ENCODE data around the gene PHRF1. TPM values are rescaled to one million over a fixed set of nuclear protein-coding genes. Genes with fewer than 3 reads are reported as not detected.

The PHRF1 gene
- total RNA-seq, 3 donors from 2014 or later (not counting 1 experiment from before 2014, with no cell fraction given) = 46.1 to 52.0 (median 46.9) TPM

DNA sequence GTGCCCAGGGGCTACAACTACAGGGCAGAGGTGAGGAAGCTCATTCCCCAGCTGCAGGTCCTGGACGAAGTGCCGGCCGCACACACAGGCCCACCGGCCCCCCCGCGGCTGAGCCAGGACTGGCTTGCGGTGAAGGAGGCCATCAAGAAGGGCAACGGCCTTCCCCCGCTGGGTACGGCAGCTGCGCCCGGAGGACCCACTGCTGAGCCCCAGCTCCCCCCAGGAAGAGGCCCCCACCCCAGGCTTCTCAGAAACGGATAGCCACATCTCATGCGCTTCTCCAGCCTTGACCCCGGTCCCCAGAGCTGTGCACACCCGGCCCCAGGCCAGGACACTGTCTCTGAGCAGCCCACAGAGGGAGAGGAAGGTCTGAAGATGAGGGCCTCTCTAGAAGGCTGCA is 25.1 kb upstream of the PHRF1 start:
- H3K4me1 Mint-ChIP-seq = no peaks in the 10 kb centered on the region
- H3K36me3 Mint-ChIP-seq = no peaks in the 10 kb centered on the region
- intact Hi-C loops (cut with micrococcal nuclease) = no loop called here
- no peak for ATAC-seq
- TF ChIP-seq, protein P1, sequence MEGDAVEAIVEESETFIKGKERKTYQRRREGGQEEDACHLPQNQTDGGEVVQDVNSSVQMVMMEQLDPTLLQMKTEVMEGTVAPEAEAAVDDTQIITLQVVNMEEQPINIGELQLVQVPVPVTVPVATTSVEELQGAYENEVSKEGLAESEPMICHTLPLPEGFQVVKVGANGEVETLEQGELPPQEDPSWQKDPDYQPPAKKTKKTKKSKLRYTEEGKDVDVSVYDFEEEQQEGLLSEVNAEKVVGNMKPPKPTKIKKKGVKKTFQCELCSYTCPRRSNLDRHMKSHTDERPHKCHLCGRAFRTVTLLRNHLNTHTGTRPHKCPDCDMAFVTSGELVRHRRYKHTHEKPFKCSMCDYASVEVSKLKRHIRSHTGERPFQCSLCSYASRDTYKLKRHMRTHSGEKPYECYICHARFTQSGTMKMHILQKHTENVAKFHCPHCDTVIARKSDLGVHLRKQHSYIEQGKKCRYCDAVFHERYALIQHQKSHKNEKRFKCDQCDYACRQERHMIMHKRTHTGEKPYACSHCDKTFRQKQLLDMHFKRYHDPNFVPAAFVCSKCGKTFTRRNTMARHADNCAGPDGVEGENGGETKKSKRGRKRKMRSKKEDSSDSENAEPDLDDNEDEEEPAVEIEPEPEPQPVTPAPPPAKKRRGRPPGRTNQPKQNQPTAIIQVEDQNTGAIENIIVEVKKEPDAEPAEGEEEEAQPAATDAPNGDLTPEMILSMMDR (IDR thresholded peaks at IDR 0.05) = no peak
- H3K27ac ChIP-seq (ENCODE audit: low read length) = no peak overlapping the region
- no peak overlapping the region for H3K4me3 Mint-ChIP-seq
- H3K27me3 ChIP-seq (ENCODE audit: control insufficient read depth, insufficient read depth, low read length) = no peaks in the 10 kb centered on the region
- H3K9me3 Mint-ChIP-seq = no peaks in the 10 kb centered on the region
- 81% methylated on average over 16 of the region's 16 CpGs for WGBS (ENCODE audit: insufficient coverage)
- peaks cover 21% of the 10 kb centered on the region for H3K4me1 ChIP-seq (ENCODE audit: control insufficient read depth, insufficient read depth, low read length)
- no peaks in the 10 kb centered on the region for H3K36me3 ChIP-seq (ENCODE audit: control insufficient read depth, insufficient read depth, low read length)
- H3K4me3 ChIP-seq (ENCODE audit: low read length) = no peak overlapping the region
- H3K27ac Mint-ChIP-seq = no peak overlapping the region
- no peaks in the 10 kb centered on the region for H3K9me3 ChIP-seq (ENCODE audit: control insufficient read depth, insufficient read depth, low read length)
- H3K27me3 Mint-ChIP-seq (ENCODE audit: low read depth in 2 of 2) = peaks cover 0 to 3% of the 10 kb centered on the region in 2 donors
- no peak for DNase-seq

DNA sequence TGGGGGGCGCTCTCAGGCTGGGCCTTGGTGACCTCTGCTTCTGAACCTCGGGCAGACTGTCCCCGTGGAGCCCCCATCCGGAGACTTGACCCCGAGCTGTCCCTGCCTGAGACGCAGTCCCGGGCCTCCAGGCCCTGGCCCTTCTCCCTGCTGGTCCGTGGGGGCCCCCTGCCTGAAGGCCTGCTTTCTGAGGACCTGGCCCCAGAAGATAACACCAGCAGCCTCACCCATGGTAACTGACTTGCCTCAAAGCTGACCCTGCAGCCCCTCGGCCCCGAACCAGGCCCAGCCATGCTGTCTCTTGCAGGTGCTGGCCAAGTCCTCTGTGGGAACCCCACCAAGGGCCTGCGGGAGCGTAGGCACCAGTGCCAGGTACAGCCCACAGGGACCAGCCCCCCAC is 24.7 kb upstream of the PHRF1 start:
- Mint-ChIP-seq H3K27me3 (ENCODE audit: low read depth in 2 of 2) (peaks cover 0 to 5% of the 10 kb centered on the region in 2 donors), H3K9me3 (no peaks in the 10 kb centered on the region), H3K4me3 (no peak overlapping the region), H3K4me1 (no peaks in the 10 kb centered on the region), H3K36me3 (no peaks in the 10 kb centered on the region), H3K27ac (no peak overlapping the region)
- no peak overlapping the region for H3K27ac ChIP-seq (ENCODE audit: low read length)
- DNase-seq = no peak
- H3K9me3 ChIP-seq (ENCODE audit: control insufficient read depth, insufficient read depth, low read length) = no peaks in the 10 kb centered on the region
- no peaks in the 10 kb centered on the region for H3K27me3 ChIP-seq (ENCODE audit: control insufficient read depth, insufficient read depth, low read length)
- H3K36me3 ChIP-seq (ENCODE audit: control insufficient read depth, insufficient read depth, low read length) = no peaks in the 10 kb centered on the region
- H3K4me1 ChIP-seq (ENCODE audit: control insufficient read depth, insufficient read depth, low read length) = peaks cover 23% of the 10 kb centered on the region
- ATAC-seq = no peak
- TF ChIP-seq, protein P1 (IDR thresholded peaks at IDR 0.05) = no peak
- WGBS (ENCODE audit: insufficient coverage) = 92% methylated on average over 12 of the region's 12 CpGs
- no peak overlapping the region for H3K4me3 ChIP-seq (ENCODE audit: low read length)
- intact Hi-C loops (cut with micrococcal nuclease) = no loop called here

DNA sequence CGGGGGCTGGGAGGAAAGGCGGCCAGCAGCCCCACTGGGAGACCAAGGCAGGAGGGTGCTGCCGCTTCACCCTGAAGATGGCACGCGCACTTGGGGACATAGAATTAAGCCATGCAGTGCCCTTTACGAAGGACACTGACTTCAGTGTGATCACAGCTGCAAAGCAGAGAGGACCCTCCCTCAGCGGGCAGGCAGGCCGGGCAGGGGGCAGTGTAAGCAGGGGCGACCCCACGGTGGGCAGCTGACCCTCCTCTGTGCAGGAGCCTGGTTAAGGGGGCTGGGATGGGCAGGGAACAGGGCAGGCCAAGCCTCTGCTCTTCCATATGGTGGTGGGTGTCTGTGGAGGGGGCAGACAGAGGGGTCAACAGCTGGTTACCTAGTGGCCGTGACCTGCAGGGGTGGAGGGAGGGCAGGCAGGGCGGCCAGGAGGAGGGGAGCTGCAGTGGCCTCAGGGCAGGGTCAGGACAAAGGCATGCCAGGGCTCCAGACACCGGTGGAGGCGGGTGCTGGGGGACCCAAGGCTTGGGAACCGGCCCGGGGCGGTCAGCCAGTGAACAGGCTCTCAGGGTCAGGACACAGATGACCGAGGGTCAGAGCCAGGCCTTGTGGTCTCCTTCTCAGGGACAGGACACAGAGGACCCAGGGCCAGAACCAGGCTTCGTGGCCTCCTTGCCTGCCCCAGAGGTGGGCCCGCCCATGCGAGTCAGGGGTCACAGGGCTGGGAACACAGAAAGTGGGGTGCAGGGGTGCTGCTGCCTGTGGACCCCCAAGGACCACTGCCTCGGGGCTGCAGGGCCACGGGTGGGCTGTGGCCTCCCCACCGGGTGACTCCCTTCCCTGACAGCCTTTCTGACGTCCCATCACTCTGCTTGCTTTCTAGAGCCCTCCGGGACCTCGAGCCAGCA is 22.9 kb upstream of the PHRF1 start:
- ATAC-seq (no peak), DNase-seq (no peak)
- H3K27ac ChIP-seq (ENCODE audit: low read length) = no peak overlapping the region
- Mint-ChIP-seq H3K27ac (no peak overlapping the region), H3K4me1 (no peaks in the 10 kb centered on the region), H3K27me3 (ENCODE audit: low read depth in 2 of 2) (peaks cover 0 to 5% of the 10 kb centered on the region in 2 donors), H3K4me3 (peak overlapping the region; percentile 37), H3K36me3 (no peaks in the 10 kb centered on the region), H3K9me3 (no peaks in the 10 kb centered on the region)
- H3K4me3 ChIP-seq (ENCODE audit: low read length) = no peak overlapping the region
- no peaks in the 10 kb centered on the region for H3K27me3 ChIP-seq (ENCODE audit: control insufficient read depth, insufficient read depth, low read length)
- intact Hi-C loops (cut with micrococcal nuclease) = no loop called here
- H3K9me3 ChIP-seq (ENCODE audit: control insufficient read depth, insufficient read depth, low read length) = no peaks in the 10 kb centered on the region
- 93% methylated on average over 27 of the region's 27 CpGs for WGBS (ENCODE audit: insufficient coverage)
- H3K4me1 ChIP-seq (ENCODE audit: control insufficient read depth, insufficient read depth, low read length) = peaks cover 23% of the 10 kb centered on the region
- TF ChIP-seq, protein P1 (IDR thresholded peaks at IDR 0.05) = no peak
- no peaks in the 10 kb centered on the region for H3K36me3 ChIP-seq (ENCODE audit: control insufficient read depth, insufficient read depth, low read length)

Measured in natural killer cell (primary cell).